ENCODE measurements around the gene TLR6. TPM values are rescaled to one million over a fixed set of nuclear protein-coding genes. Genes with fewer than 3 reads are reported as not detected.

TLR6 gene
- total and polyA plus RNA-seq, 2 of the 8 experiments (the other 6 are each of a cell fraction or from before 2014, with no cell fraction given) = 0.02 to 0.09 TPM

DNA sequence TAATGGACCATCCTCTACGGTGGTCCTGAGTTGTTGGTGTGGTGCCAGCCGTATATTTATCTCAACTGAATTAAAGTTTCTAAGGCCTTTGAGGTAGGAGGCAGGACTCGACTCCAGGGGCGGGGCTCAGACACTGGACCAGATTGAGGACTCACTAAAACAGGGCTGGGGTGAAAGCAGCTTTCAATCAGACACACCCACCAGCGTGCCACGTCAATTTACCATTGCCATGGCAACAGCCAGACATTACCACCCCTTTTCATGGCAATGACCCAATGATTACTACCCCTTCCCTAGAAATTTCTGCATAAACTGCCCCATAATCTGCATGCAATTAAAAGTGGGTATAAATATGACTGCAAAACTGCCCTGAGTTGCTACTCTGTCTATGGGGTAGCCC lies 45.3 kb downstream of the TLR6 start:
- TF ChIP-seq SRF (IDR thresholded peaks at IDR 0.05; ENCODE audit: low read depth, low read length) (no peak), CEBPB (IDR thresholded peaks at IDR 0.05; ENCODE audit: low read depth, low read length) (no peak), TCF12 (IDR thresholded peaks at IDR 0.05; ENCODE audit: low read depth, low read length) (no peak), SIX5 (IDR thresholded peaks at IDR 0.05; ENCODE audit: low read depth, low read length) (no peak), YY1 (IDR thresholded peaks at IDR 0.05; ENCODE audit: low read depth, low read length) (no peak), RFX5 (IDR thresholded peaks at IDR 0.05; ENCODE audit: borderline replicate concordance, low read depth, low read length) (no peak), ASH2L (IDR thresholded peaks at IDR 0.05; ENCODE audit: low read length) (no peak), RXRA (IDR thresholded peaks at IDR 0.05; ENCODE audit: insufficient read depth, low read depth, low read length) (no peak), MAX (IDR thresholded peaks at IDR 0.05) (no peak), KDM4A (IDR thresholded peaks at IDR 0.05; ENCODE audit: low read depth, low read length, severe bottlenecking) (no peak)
- H2BK5ac ChIP-seq (ENCODE audit: low read depth, low read length) = no peak overlapping the region
- no peaks in the 10 kb centered on the region for H4K20me1 ChIP-seq (replicated peaks in 1 of 2; ENCODE audit: control insufficient read depth in 1 of 2, insufficient read depth in 2 of 2, low read length in 2 of 2)
- H3K27me3 ChIP-seq (replicated peaks in 1 of 4; ENCODE audit: control insufficient read depth in 3 of 4, extremely low read depth in 1 of 4, insufficient read depth in 3 of 4, low read length in 3 of 4) = no peaks in the 10 kb centered on the region
- no peak overlapping the region for H3K23ac ChIP-seq (ENCODE audit: insufficient read length)
- H2BK15ac ChIP-seq (ENCODE audit: low read length) = no peak overlapping the region
- no peak overlapping the region for H4K5ac ChIP-seq (ENCODE audit: insufficient read length, low read depth, low read length)
- H3K79me1 ChIP-seq (ENCODE audit: low read depth, low read length) = no peaks in the 10 kb centered on the region
- no peak overlapping the region for H3K27ac ChIP-seq (ENCODE audit: low read depth, low read length)
- no peak overlapping the region for H3K18ac ChIP-seq (ENCODE audit: extremely low read depth, low read length)
- ChIA-PET POLR2A (ENCODE audit: partially characterized antibody) (no interaction called here), CTCF (ENCODE audit: partially characterized antibody) (no interaction called here)
- no peaks in the 10 kb centered on the region for H3K79me2 ChIP-seq (ENCODE audit: control insufficient read depth in 1 of 2, insufficient read depth in 2 of 2, low read length in 2 of 2)
- H3K14ac ChIP-seq (ENCODE audit: insufficient read length) = no peak overlapping the region
- H3K56ac ChIP-seq (replicated peaks; ENCODE audit: insufficient read length, low read depth, low read length) = no peak overlapping the region
- no peak overlapping the region for H2BK20ac ChIP-seq (ENCODE audit: low read length)
- FAIRE-seq (no peak), DNase-seq (ENCODE audit: low read depth in 1 of 2, low spot score in 2 of 2) (no peak)
- H2BK120ac ChIP-seq (replicated peaks; ENCODE audit: low read depth, low read length) = no peak overlapping the region
- no peak overlapping the region for H2AFZ ChIP-seq (ENCODE audit: low read length)
- WGBS, 2 experiments (ENCODE audit: extremely low coverage in 1 of 2, insufficient coverage in 1 of 2, insufficient read length in 1 of 2, insufficient replicate concordance in 2 of 2, low coverage in 1 of 2, low lambda C conversion rate in 2 of 2, missing lambda C conversion rate in 1 of 2) = 86% methylated on average over 6 of the region's 6 CpGs; no CpG with 5 or more reads in 1 of the 2 experiments
- H3K23me2 ChIP-seq (ENCODE audit: low read depth, low read length) = no peaks in the 10 kb centered on the region
- H3K9ac ChIP-seq (replicated peaks in 1 of 4; ENCODE audit: extremely low read depth in 1 of 4, low read depth in 3 of 4, low read length in 3 of 4) = no peak overlapping the region
- H3K4me1 ChIP-seq (replicated peaks in 1 of 4; ENCODE audit: control insufficient read depth in 3 of 4, insufficient read depth in 4 of 4, low read length in 3 of 4) = no peaks in the 10 kb centered on the region
- no peak overlapping the region for H2BK12ac ChIP-seq (ENCODE audit: low read depth, low read length)
- H3K36me3 ChIP-seq (ENCODE audit: control insufficient read depth in 2 of 4, insufficient read depth in 4 of 4, low read length in 3 of 4) = no peaks in the 10 kb centered on the region
- H3K9me3 ChIP-seq (ENCODE audit: insufficient read depth in 2 of 2, low read depth in 1 of 2, low read length in 1 of 2) = peaks cover 6 to 14% of the 10 kb centered on the region in 2 experiments; a peak in 3 of 4 replicates
- no peak overlapping the region for H3K4me3 ChIP-seq (ENCODE audit: extremely low read depth in 1 of 4, insufficient read depth in 2 of 4, low read depth in 3 of 4, low read length in 4 of 4)
- no peak overlapping the region for H3K4me2 ChIP-seq (ENCODE audit: insufficient read depth in 1 of 2, low read depth in 2 of 2, low read length in 2 of 2)
- H4K8ac ChIP-seq (ENCODE audit: extremely low read depth, insufficient read depth, low read length) = no peak overlapping the region
- no peak overlapping the region for H2AK5ac ChIP-seq (ENCODE audit: low read depth, low read length)
- H3K4ac ChIP-seq (replicated peaks; ENCODE audit: insufficient read length, low read depth, low read length) = no peak overlapping the region
- no peak overlapping the region for H4K91ac ChIP-seq (replicated peaks; ENCODE audit: insufficient read length, low read length)
